ENCODE measurements around the gene SLC35E1. TPM values are rescaled to one million over a fixed set of nuclear protein-coding genes. Genes with fewer than 3 reads are reported as not detected.
A peak's percentile ranks its signal among the peaks of the same experiment; 100 is the strongest.

SLC35E1 gene
- total and polyA plus RNA-seq, 2 donors (not counting 3 experiments of a cell fraction or from before 2014, with no cell fraction given): 36.0 to 37.5 TPM

DNA sequence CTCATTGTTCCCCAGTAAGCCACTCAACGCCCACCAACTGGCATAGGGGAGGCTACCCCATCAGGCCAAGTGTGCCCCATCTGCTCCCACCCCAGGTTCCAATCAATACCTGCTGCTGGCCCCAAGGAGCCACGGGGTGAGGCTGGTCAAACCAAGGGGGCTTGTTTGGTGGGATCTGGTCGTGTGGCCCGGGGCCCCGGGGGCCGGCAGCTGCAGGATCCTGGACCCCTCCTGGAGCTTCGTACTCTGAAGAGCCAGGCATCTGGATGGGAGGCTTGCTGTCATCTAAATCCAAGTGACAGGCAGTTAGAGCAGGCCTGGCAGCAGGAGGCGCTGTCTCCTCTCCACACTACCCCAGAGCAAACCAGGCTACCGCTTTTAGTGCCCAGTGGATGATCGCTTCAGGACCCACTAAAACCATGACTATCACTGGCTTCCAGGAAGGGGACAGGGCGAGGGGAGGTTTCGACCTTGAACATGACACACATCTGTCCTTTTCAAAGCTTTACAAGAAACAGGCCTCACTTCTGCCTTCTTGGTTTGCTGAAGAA, 44.2 kb downstream of the SLC35E1 start:
- Histone ChIP-seq H3K9me1 (replicated peaks; ENCODE audit: control insufficient read depth, extremely low read depth, insufficient read depth, low read length) (no peaks in the 10 kb centered on the region), H3K27ac (ENCODE audit: insufficient read depth, low read depth, low read length) (no peak overlapping the region), H3K27me3 (ENCODE audit: control insufficient read depth in 2 of 2, insufficient read depth in 2 of 2, low read length in 2 of 2) (no peaks in the 10 kb centered on the region), H3K36me3 (ENCODE audit: control insufficient read depth in 2 of 2, extremely low read depth in 1 of 2, insufficient read depth in 2 of 2, low read length in 2 of 2) (peaks cover 24 to 73% of the 10 kb centered on the region in 2 experiments), H3K4me2 (ENCODE audit: insufficient read depth, low read length) (no peak overlapping the region), H3K9me3 (replicated peaks; ENCODE audit: control insufficient read depth, insufficient read depth, low read length) (no peaks in the 10 kb centered on the region), H3K4me1 (ENCODE audit: control insufficient read depth, extremely low read depth, insufficient read depth, low read length) (no peaks in the 10 kb centered on the region), H3K9ac (replicated peaks; ENCODE audit: extremely low read depth, insufficient read depth, low read length) (no peak overlapping the region), H3K79me2 (ENCODE audit: control insufficient read depth, insufficient read depth, low read length) (no peaks in the 10 kb centered on the region), H4K20me1 (replicated peaks; ENCODE audit: control insufficient read depth, extremely low read depth, insufficient read depth, low read length) (no peaks in the 10 kb centered on the region), H3K4me3 (replicated peaks in 1 of 3; ENCODE audit: insufficient read depth in 1 of 3, low read depth in 1 of 3, low read length in 3 of 3) (no peak overlapping the region), H2AFZ (ENCODE audit: low read depth, low read length) (no peak overlapping the region)
- no TSS peak for BruUV-seq (replicated peaks)
- dilution Hi-C loops (cut with MboI; ENCODE audit: extremely low pct_ligation_motif_present, low sequenced_read_pairs) (no loop called here), intact Hi-C loops (cut with micrococcal nuclease) (loop anchor here (5.0 kb wide), 1 partner anchor 99 kb away; the partner anchor contains the start of gene MED26)
- TF ChIP-seq, protein P1, sequence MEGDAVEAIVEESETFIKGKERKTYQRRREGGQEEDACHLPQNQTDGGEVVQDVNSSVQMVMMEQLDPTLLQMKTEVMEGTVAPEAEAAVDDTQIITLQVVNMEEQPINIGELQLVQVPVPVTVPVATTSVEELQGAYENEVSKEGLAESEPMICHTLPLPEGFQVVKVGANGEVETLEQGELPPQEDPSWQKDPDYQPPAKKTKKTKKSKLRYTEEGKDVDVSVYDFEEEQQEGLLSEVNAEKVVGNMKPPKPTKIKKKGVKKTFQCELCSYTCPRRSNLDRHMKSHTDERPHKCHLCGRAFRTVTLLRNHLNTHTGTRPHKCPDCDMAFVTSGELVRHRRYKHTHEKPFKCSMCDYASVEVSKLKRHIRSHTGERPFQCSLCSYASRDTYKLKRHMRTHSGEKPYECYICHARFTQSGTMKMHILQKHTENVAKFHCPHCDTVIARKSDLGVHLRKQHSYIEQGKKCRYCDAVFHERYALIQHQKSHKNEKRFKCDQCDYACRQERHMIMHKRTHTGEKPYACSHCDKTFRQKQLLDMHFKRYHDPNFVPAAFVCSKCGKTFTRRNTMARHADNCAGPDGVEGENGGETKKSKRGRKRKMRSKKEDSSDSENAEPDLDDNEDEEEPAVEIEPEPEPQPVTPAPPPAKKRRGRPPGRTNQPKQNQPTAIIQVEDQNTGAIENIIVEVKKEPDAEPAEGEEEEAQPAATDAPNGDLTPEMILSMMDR (IDR thresholded peaks at IDR 0.05; ENCODE audit: extremely low read depth in 1 of 2, insufficient read depth in 1 of 2, low read depth in 1 of 2, low read length in 2 of 2): peak; percentile 52 to 53
- TF ChIP-seq POLR2A (IDR thresholded peaks at IDR 0.05; ENCODE audit: low read depth, low read length): no peak
- FAIRE-seq (peak; percentile 4), DNase-seq (ENCODE audit: low read depth, low spot score) (peak; percentile 17)
- CTCF ChIA-PET: interaction anchor here (1.2 kb wide), 1 partner anchor 10 kb away, joined by 3 read pairs; no protein-coding TSS in a partner anchor
- POLR2A ChIA-PET: interaction anchor here (1.6 kb wide), 1 partner anchor 13 kb away, joined by 3 read pairs; no protein-coding TSS in a partner anchor

DNA sequence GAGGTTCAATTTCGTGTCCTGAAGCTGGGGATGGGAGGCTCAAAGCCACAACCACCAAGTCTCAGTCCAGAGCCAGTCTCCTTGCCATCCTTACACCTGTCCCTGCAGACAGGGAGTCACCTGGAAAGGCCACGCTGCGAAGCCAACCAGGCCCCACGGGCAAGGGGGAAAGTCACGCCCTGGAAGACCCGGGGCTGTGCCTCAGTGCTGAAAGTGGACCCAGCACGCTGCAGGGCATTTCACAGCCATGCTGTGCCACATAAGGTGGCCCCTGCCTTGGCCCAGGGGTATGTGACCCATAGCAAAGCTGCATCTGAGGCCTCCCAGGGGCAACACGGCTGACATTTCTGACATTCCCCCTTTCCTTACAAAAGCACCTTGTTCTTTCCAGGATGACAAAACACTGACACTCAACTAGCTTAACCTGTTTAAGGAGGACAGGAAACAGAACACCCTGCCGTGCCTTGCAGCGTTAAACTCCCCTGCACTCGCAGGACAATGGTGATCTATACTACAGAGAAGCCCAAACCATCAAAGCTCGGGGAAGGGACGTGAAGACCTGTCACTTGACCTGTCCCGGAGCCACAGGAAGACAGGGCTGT, 44.8 kb downstream of the SLC35E1 start:
- no peaks in the 10 kb centered on the region for H4K20me1 ChIP-seq (replicated peaks; ENCODE audit: control insufficient read depth, extremely low read depth, insufficient read depth, low read length)
- POLR2A ChIA-PET: interaction anchor here (1.6 kb wide), 1 partner anchor 12 kb away, joined by 3 read pairs; no protein-coding TSS in a partner anchor
- no TSS peak for BruUV-seq (replicated peaks)

More for the DNA sequence above, 44.8 kb downstream of the SLC35E1 start:
- no peak overlapping the region for H3K4me3 ChIP-seq (replicated peaks in 1 of 3; ENCODE audit: insufficient read depth in 1 of 3, low read depth in 1 of 3, low read length in 3 of 3)
- CTCF ChIA-PET: interaction anchor here (1.2 kb wide), 1 partner anchor 10 kb away, joined by 3 read pairs; no protein-coding TSS in a partner anchor
- H3K27ac ChIP-seq (ENCODE audit: insufficient read depth, low read depth, low read length): no peak overlapping the region
- no peaks in the 10 kb centered on the region for H3K9me1 ChIP-seq (replicated peaks; ENCODE audit: control insufficient read depth, extremely low read depth, insufficient read depth, low read length)
- no peak for FAIRE-seq
- no peaks in the 10 kb centered on the region for H3K9me3 ChIP-seq (replicated peaks; ENCODE audit: control insufficient read depth, insufficient read depth, low read length)
- no peak overlapping the region for H2AFZ ChIP-seq (ENCODE audit: low read depth, low read length)
- no peak overlapping the region for H3K9ac ChIP-seq (replicated peaks; ENCODE audit: extremely low read depth, insufficient read depth, low read length)
- H3K4me1 ChIP-seq (ENCODE audit: control insufficient read depth, extremely low read depth, insufficient read depth, low read length): no peaks in the 10 kb centered on the region
- peaks cover 26 to 73% of the 10 kb centered on the region in 2 experiments for H3K36me3 ChIP-seq (ENCODE audit: control insufficient read depth in 2 of 2, extremely low read depth in 1 of 2, insufficient read depth in 2 of 2, low read length in 2 of 2)
- no peaks in the 10 kb centered on the region for H3K27me3 ChIP-seq (ENCODE audit: control insufficient read depth in 2 of 2, insufficient read depth in 2 of 2, low read length in 2 of 2)
- dilution Hi-C loops (cut with MboI; ENCODE audit: extremely low pct_ligation_motif_present, low sequenced_read_pairs) (no loop called here), intact Hi-C loops (cut with micrococcal nuclease) (loop anchor here (5.0 kb wide), 1 partner anchor 100 kb away; the partner anchor contains the start of gene MED26)
- H3K79me2 ChIP-seq (ENCODE audit: control insufficient read depth, insufficient read depth, low read length): no peaks in the 10 kb centered on the region
- H3K4me2 ChIP-seq (ENCODE audit: insufficient read depth, low read length): no peak overlapping the region
- DNase-seq (ENCODE audit: low read depth, low spot score): no peak
- TF ChIP-seq MYC (IDR thresholded peaks at IDR 0.05; ENCODE audit: low read depth, low read length) (no peak), EZH2 (IDR thresholded peaks at IDR 0.05; ENCODE audit: borderline replicate concordance, low read depth, low read length, severe bottlenecking) (no peak), FOS (IDR thresholded peaks at IDR 0.05; ENCODE audit: borderline replicate concordance, insufficient read depth, low read length) (no peak), POLR2AphosphoS5 (IDR thresholded peaks at IDR 0.05; ENCODE audit: insufficient read depth, low read depth, low read length) (no peak), JUN (IDR thresholded peaks at IDR 0.05; ENCODE audit: borderline replicate concordance, insufficient read depth, insufficient read length, low read depth) (no peak)
- TF ChIP-seq, protein P1 (IDR thresholded peaks at IDR 0.05; ENCODE audit: extremely low read depth in 1 of 2, insufficient read depth in 1 of 2, low read depth in 1 of 2, low read length in 2 of 2): no peak

Measured in endothelial cell of umbilical vein (primary cell).